Neural progenitor cell (in vitro differentiated cells): ENCODE data around the gene KCNJ9.

ENCODE experiments used
- CTCF ChIP-seq: fragments of 200-600 bp; sonication (generic); IDR thresholded peaks from 2 replicates; pipeline ENCODE4 v1.5.1; 2017; ENCODE audit warnings: antibody characterized with exemption, mild to moderate bottlenecking
- EZH2 ChIP-seq: fragments of 200-600 bp; sonication (generic); IDR thresholded peaks from 2 replicates; pipeline ENCODE4 v1.6.1; 2017; ENCODE audit warnings: antibody characterized with exemption, mild to moderate bottlenecking, moderate library complexity
- EZH2phosphoT487 ChIP-seq: fragments of 200-600 bp; sonication (generic); IDR thresholded peaks from 2 replicates; pipeline ENCODE4 v1.6.1; 2017; ENCODE audit warnings: antibody characterized with exemption

DNA sequence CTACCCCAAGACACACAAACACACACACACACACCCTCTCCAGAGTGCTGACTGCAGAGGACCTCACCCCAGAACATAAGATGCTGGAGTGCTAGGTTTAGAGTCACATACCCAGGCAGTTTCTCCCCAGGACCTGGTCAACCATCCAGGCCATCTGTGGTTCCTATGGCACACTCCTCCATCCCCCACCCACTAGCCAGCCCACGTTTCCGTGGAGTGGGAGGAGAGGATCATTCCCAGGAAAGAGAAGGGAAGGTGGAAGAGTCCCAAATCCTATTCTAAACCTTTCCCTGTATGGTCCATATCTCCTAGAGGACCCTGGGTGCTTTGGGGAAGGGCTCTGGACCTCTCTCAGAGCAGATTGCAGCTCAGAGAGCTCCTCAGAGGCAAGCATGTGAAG is 1.1 kb downstream of the KCNJ9 start:
- TF ChIP-seq EZH2 (no peak), CTCF (no peak), EZH2phosphoT487 (no peak)
